HepG2 (cell line): ENCODE data around the gene MAP2K2. TPM values are rescaled to one million over a fixed set of nuclear protein-coding genes. Genes with fewer than 3 reads are reported as not detected.

Experiments
- HDAC2 ChIP-seq: sonication (generic); formaldehyde crosslinking; IDR thresholded peaks from 2 replicates; pipeline ENCODE4 v1.4.0; 2020; ENCODE audit warnings: missing genetic modification reagents
- HOXA3 ChIP-seq: sonication (generic); formaldehyde crosslinking; IDR thresholded peaks from 2 replicates; pipeline ENCODE4 v1.5.0; 2020; ENCODE audit warnings: missing genetic modification reagents
- KDM3A ChIP-seq: IDR thresholded peaks from 2 replicates; pipeline ENCODE4 v1.6.1; 2018; ENCODE audit warnings: low read depth, missing compliant biosample characterization
- KDM4B ChIP-seq: sonication (generic); formaldehyde crosslinking; IDR thresholded peaks from 2 replicates; pipeline ENCODE4 v1.4.0; 2020; ENCODE audit warnings: missing genetic modification reagents
- NR2F2 ChIP-seq: IDR thresholded peaks from 2 replicates; pipeline ENCODE4 v1.6.1; 2012; ENCODE audit warnings: low read depth, inconsistent platforms, borderline replicate concordance
- ZMYM2 ChIP-seq: sonication (generic); formaldehyde crosslinking; IDR thresholded peaks from 2 replicates; pipeline ENCODE4 v1.8.0; 2022; ENCODE audit warnings: mild to moderate bottlenecking, missing genetic modification reagents
- ZNF605 ChIP-seq: sonication (generic); formaldehyde crosslinking; IDR thresholded peaks from 2 replicates; pipeline ENCODE4 v1.8.0; 2022; ENCODE audit warnings: mild to moderate bottlenecking, missing genetic modification reagents
- polyA plus RNA-seq, 8 experiments: library from polyadenylated mRNA; depleted of rRNA in 3 of 8; stranded (reverse) in 7 of 8; unstranded in 1 of 8; fragments of >200 nt; fragmentation: Illumina TruSeq in 4 of 8; extraction: Trizol in 4 of 8; gene quantifications; 2 replicates each; pipeline versions ENCODE4 v1.2.1 to v1.2.3, GENCODE V29; 2011 to 2016; ENCODE audit warnings: low read depth in 4 of 8, missing spikeins in 1 of 8, mixed read lengths in 1 of 8; ENCODE audit not compliant: insufficient read depth in 1 of 8
- total RNA-seq, 5 experiments: library from RNA; depleted of rRNA; stranded (reverse); fragments of >200 nt; fragmentation: Illumina TruSeq; extraction: Trizol; gene quantifications; 2 replicates each; pipeline ENCODE4 v1.2.3, GENCODE V29; 2016; ENCODE audit warnings: low read depth in 1 of 5
- TF ChIP-seq, protein P1 (sequence below): sonication (generic); formaldehyde crosslinking; IDR thresholded peaks from 2 replicates; pipeline ENCODE4 v1.5.1; 2020; ENCODE audit warnings: missing genetic modification reagents, mild to moderate bottlenecking, borderline replicate concordance
- TF ChIP-seq, protein P2 (sequence below), 2 experiments: sonication (generic) in 1 of 2; formaldehyde crosslinking in 1 of 2; IDR thresholded peaks; 2 replicates each; pipeline versions ENCODE4 v1.4.0 to v1.6.1; 2018 to 2020; ENCODE audit warnings: missing genetic modification reagents in 2 of 2, borderline replicate concordance in 1 of 2, low read depth in 1 of 2, mild to moderate bottlenecking in 1 of 2, missing biosample characterization in 1 of 2
- TF ChIP-seq, protein P3 (sequence below): sonication (generic); formaldehyde crosslinking; IDR thresholded peaks from 2 replicates; pipeline ENCODE4 v1.4.0; 2020; ENCODE audit warnings: missing genetic modification reagents
- TF ChIP-seq, protein P4 (sequence below): sonication (generic); formaldehyde crosslinking; IDR thresholded peaks from 2 replicates; pipeline ENCODE4 v1.5.0; 2020; ENCODE audit warnings: mild to moderate bottlenecking, missing genetic modification reagents, borderline replicate concordance
- TF ChIP-seq, protein P5 (sequence below): sonication (generic); formaldehyde crosslinking; IDR thresholded peaks from 2 replicates; pipeline ENCODE4 v1.5.0; 2020; ENCODE audit warnings: mild to moderate bottlenecking, missing genetic modification reagents, moderate library complexity
- TF ChIP-seq, protein P6 (sequence below): sonication (generic); formaldehyde crosslinking; IDR thresholded peaks from 2 replicates; pipeline ENCODE4 v1.4.0; 2020; ENCODE audit warnings: missing genetic modification reagents, borderline replicate concordance

Gene MAP2K2
- total and polyA plus RNA-seq, 2 of the 13 experiments (the other 11 are each of a cell fraction or from before 2014, with no cell fraction given), result 70.3 to 80.9 TPM

DNA sequence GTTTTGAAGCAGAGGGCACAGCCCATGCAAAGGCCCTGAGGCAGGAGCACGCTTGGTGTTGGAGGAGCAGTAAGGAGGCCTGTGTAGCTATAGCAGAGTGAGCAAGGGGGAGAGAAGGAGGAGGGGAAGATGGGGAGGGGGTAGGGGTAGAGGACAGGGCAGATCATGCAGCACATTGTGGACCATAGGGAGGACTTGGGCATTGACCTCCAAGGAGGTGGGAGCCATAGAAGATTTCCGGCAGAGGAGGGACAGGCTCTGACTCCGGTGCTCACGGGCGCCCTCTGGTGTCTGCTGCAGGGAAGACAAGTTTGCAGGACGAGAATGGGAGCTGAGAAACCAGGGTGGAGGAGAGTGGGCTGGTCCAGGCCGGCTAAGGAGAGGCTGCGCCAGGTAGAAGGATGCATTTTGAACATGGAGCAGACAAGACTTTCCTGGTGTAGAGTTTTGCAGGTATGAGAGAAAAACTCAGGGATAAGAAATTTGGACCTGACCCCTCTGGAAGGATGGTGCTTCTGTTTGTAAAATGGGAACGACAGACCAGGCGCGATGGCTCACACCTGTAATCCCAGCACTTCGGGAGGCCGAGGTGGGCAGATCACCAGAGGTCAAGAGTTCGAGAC is 15.8 kb upstream of the MAP2K2 start (continued):
- TF ChIP-seq, protein P1, sequence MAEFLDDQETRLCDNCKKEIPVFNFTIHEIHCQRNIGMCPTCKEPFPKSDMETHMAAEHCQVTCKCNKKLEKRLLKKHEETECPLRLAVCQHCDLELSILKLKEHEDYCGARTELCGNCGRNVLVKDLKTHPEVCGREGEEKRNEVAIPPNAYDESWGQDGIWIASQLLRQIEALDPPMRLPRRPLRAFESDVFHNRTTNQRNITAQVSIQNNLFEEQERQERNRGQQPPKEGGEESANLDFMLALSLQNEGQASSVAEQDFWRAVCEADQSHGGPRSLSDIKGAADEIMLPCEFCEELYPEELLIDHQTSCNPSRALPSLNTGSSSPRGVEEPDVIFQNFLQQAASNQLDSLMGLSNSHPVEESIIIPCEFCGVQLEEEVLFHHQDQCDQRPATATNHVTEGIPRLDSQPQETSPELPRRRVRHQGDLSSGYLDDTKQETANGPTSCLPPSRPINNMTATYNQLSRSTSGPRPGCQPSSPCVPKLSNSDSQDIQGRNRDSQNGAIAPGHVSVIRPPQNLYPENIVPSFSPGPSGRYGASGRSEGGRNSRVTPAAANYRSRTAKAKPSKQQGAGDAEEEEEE (CRISPR knock-in tag), result no peak
- TF ChIP-seq, protein P2, sequence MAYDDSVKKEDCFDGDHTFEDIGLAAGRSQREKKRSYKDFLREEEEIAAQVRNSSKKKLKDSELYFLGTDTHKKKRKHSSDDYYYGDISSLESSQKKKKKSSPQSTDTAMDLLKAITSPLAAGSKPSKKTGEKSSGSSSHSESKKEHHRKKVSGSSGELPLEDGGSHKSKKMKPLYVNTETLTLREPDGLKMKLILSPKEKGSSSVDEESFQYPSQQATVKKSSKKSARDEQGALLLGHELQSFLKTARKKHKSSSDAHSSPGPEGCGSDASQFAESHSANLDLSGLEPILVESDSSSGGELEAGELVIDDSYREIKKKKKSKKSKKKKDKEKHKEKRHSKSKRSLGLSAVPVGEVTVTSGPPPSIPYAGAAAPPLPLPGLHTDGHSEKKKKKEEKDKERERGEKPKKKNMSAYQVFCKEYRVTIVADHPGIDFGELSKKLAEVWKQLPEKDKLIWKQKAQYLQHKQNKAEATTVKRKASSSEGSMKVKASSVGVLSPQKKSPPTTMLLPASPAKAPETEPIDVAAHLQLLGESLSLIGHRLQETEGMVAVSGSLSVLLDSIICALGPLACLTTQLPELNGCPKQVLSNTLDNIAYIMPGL (CRISPR knock-in tag; IDR thresholded peaks at IDR 0.05; ENCODE audit: borderline replicate concordance in 1 of 2, low read depth in 1 of 2), result peak; percentile 32 to 63; a peak in 1 of 4 replicates
- TF ChIP-seq, protein P3, sequence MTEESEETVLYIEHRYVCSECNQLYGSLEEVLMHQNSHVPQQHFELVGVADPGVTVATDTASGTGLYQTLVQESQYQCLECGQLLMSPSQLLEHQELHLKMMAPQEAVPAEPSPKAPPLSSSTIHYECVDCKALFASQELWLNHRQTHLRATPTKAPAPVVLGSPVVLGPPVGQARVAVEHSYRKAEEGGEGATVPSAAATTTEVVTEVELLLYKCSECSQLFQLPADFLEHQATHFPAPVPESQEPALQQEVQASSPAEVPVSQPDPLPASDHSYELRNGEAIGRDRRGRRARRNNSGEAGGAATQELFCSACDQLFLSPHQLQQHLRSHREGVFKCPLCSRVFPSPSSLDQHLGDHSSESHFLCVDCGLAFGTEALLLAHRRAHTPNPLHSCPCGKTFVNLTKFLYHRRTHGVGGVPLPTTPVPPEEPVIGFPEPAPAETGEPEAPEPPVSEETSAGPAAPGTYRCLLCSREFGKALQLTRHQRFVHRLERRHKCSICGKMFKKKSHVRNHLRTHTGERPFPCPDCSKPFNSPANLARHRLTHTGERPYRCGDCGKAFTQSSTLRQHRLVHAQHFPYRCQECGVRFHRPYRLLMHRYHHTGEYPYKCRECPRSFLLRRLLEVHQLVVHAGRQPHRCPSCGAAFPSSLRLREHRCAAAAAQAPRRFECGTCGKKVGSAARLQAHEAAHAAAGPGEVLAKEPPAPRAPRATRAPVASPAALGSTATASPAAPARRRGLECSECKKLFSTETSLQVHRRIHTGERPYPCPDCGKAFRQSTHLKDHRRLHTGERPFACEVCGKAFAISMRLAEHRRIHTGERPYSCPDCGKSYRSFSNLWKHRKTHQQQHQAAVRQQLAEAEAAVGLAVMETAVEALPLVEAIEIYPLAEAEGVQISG (CRISPR knock-in tag), result 0 out of 2 replicates have a peak, but pooled peaks have one; percentile 29
- TF ChIP-seq KDM3A (CRISPR knock-in tag), result no peak
- TF ChIP-seq, protein P4, sequence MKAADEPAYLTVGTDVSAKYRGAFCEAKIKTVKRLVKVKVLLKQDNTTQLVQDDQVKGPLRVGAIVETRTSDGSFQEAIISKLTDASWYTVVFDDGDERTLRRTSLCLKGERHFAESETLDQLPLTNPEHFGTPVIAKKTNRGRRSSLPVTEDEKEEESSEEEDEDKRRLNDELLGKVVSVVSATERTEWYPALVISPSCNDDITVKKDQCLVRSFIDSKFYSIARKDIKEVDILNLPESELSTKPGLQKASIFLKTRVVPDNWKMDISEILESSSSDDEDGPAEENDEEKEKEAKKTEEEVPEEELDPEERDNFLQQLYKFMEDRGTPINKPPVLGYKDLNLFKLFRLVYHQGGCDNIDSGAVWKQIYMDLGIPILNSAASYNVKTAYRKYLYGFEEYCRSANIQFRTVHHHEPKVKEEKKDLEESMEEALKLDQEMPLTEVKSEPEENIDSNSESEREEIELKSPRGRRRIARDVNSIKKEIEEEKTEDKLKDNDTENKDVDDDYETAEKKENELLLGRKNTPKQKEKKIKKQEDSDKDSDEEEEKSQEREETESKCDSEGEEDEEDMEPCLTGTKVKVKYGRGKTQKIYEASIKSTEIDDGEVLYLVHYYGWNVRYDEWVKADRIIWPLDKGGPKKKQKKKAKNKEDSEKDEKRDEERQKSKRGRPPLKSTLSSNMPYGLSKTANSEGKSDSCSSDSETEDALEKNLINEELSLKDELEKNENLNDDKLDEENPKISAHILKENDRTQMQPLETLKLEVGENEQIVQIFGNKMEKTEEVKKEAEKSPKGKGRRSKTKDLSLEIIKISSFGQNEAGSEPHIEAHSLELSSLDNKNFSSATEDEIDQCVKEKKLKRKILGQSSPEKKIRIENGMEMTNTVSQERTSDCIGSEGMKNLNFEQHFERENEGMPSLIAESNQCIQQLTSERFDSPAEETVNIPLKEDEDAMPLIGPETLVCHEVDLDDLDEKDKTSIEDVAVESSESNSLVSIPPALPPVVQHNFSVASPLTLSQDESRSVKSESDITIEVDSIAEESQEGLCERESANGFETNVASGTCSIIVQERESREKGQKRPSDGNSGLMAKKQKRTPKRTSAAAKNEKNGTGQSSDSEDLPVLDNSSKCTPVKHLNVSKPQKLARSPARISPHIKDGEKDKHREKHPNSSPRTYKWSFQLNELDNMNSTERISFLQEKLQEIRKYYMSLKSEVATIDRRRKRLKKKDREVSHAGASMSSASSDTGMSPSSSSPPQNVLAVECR (CRISPR knock-in tag), result peak; percentile 22; the same call in 1 of the 2 replicates
- TF ChIP-seq ZMYM2, result peak; percentile 57; the same call in 1 of the 2 replicates
- TF ChIP-seq, protein P5, sequence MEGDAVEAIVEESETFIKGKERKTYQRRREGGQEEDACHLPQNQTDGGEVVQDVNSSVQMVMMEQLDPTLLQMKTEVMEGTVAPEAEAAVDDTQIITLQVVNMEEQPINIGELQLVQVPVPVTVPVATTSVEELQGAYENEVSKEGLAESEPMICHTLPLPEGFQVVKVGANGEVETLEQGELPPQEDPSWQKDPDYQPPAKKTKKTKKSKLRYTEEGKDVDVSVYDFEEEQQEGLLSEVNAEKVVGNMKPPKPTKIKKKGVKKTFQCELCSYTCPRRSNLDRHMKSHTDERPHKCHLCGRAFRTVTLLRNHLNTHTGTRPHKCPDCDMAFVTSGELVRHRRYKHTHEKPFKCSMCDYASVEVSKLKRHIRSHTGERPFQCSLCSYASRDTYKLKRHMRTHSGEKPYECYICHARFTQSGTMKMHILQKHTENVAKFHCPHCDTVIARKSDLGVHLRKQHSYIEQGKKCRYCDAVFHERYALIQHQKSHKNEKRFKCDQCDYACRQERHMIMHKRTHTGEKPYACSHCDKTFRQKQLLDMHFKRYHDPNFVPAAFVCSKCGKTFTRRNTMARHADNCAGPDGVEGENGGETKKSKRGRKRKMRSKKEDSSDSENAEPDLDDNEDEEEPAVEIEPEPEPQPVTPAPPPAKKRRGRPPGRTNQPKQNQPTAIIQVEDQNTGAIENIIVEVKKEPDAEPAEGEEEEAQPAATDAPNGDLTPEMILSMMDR (CRISPR knock-in tag), result peak; percentile 87
- no peak for TF ChIP-seq NR2F2
- TF ChIP-seq ZNF605 (CRISPR knock-in tag), result 0 out of 2 replicates have a peak, but pooled peaks have one; percentile 12
- TF ChIP-seq HOXA3, result peak; percentile 39; the same call in 1 of the 2 replicates
- TF ChIP-seq, protein P6, sequence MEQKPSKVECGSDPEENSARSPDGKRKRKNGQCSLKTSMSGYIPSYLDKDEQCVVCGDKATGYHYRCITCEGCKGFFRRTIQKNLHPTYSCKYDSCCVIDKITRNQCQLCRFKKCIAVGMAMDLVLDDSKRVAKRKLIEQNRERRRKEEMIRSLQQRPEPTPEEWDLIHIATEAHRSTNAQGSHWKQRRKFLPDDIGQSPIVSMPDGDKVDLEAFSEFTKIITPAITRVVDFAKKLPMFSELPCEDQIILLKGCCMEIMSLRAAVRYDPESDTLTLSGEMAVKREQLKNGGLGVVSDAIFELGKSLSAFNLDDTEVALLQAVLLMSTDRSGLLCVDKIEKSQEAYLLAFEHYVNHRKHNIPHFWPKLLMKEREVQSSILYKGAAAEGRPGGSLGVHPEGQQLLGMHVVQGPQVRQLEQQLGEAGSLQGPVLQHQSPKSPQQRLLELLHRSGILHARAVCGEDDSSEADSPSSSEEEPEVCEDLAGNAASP (CRISPR knock-in tag), result peak; percentile 25; the same call in 1 of the 2 replicates
- 0 out of 2 replicates have a peak, but pooled peaks have one; percentile 21 for TF ChIP-seq KDM4B (CRISPR knock-in tag)
- TF ChIP-seq HDAC2 (CRISPR knock-in tag), result peak; percentile 45; the same call in 1 of the 2 replicates
